Stimulated activated CD4-positive, alpha-beta T cell treated with anti-CD3 and anti-CD28 coated beads, TNF-alpha, amount 100 ng/mL, for 24 hours (primary cell): ENCODE measurements around the gene PSPC1.

Source experiments
- DNase-seq, 3 experiments: peaks; one replicate each; pipeline ENCODE4 v3.0.0-alpha.2; 2020; ENCODE audit warnings: low read depth in 3 of 3

PSPC1 gene

GRCh38 chr13:19673473-19674430 lies 109.0 kb downstream of the PSPC1 start:
- DNase-seq: no peak

DNA sequence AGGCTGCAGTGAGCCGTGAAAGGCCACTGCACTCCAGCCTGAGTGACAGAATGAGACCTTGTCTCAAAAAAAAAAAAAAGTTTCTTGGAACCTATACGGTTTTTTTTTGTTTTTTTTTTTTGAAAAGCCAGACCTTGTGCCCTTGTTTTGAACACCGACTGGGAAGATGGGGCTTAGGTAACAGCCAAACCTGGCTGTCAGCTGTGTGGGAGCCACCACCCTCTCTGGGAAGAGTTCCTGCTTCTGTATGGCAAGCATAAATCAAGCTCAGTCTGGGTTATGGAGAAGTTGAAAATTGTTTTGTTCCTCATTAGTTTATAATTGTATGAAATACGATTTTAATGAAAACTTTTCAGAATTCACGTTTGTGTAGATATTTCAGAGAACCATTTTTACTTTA lies 109.8 kb downstream of the PSPC1 start:
- no peak for DNase-seq

- DNase-seq: no peak
Measured at GRCh38 chr13:19670147-19670546, 112.6 kb downstream of the PSPC1 start.

DNA sequence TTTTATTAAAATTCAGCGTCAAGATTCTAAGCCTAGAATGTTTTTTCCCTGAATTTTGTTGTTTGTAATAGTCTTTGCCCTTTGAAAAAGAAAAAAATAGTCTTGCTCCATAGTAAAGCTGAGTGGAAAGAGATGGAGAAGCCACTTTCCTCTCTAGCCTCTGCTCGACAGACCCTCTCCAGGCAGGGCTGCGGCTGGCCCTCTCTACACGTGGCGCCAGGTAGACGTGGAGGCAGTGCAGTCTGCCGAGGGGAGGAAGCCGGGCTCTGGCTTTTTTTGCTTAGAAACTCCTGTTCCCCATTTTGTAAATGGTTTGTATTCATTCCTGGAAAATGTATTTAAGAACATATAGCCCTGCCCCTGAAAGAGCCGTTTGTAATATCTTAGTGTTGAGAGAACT lies 114.0 kb downstream of the PSPC1 start:
- no peak for DNase-seq

DNA sequence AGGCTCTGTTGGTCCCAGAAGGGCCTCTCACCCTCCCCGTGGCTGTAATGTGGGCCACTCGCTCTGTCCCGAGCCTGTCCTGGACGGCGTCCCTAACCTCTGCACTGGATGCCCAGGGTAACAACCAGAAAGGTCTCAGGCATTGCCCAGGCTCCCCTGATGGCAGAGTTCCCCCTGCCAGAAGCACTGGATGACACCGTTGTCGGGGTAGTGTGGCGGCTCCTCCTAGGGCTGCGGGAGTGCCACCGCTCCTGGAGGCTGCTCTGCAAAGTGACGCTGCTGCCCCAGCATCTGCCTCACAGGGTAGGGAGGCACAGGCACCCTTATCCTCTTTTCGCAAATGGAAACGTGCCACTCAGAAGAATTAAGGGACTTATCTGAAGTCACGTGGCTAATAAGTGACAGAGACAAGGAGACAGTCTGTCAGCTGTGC lies 117.3 kb downstream of the PSPC1 start:
- DNase-seq: no peak

- DNase-seq: no peak
Measured at GRCh38 chr13:19664481-19665230, 118.1 kb downstream of the PSPC1 start.

GRCh38 chr13:19663416-19663979 lies 119.2 kb downstream of the PSPC1 start:
- no peak for DNase-seq

GRCh38 chr13:19661561-19661960 lies 121.2 kb downstream of the PSPC1 start:
- DNase-seq: no peak

- DNase-seq: no peak
Measured at GRCh38 chr13:19661126-19661525, 121.6 kb downstream of the PSPC1 start.

GRCh38 chr13:19658831-19659230 lies 123.9 kb downstream of the PSPC1 start:
- DNase-seq: no peak

GRCh38 chr13:19657872-19658591 lies 124.7 kb downstream of the PSPC1 start:
- DNase-seq: no peak
